Measurements from ENCODE around the gene LYSMD3.

The LYSMD3 gene

DNA sequence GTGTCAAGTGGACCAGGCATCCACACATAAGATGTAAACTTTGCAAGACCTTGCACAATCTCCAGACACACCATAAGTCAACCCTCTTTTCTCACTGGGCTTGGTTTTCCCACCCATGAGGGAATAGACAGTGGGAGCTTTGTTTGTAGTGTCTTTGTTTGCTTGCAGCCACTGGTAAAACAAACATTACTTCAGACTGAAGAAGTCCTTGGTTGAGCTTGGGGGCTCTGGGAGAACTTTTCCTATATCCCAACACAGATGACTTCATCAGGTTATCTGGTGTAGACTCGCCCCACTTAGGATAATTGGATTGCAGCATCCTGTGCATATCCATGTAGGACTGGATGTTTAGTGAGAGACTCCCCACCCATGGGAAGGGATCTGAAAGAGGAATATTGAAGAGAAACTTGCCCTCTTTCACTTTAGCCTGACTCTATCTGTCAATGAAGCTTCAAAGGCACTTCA, 17.7 kb upstream of the LYSMD3 start:
- DNase-seq (ENCODE audit: low spot score): no peak

DNA sequence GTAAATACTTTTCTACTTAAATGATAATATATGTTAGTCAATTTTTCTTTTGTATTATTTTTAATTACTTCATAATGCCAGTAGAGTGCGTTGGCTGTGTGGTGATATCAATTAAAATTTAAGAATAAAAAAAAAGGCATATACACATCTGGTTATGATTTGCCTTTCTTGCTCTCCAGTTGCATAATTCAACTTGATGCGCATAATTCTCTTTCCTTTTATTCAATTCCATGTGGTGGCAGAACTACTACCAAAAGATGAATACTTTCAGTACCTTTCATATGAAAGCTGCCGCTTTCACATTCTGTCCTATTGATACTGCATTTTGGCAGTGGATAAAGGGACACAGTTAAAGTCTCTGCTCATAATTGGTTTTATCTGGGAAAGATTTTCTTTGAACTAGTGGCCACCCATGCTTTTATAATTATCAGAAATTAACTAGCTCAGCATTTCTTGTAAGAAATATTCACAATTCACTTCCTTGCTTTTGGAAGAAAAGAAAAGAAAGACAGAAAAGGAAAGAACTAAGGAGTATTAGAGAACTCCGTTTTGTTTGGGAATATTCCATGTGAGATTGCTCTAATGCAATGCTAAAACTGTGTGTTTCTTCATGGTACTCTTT, 16.9 kb upstream of the LYSMD3 start:
- DNase-seq (ENCODE audit: low spot score): no peak

- no peak for DNase-seq (ENCODE audit: low spot score)
Measured at GRCh38 chr5:90545511-90545910, 16.1 kb upstream of the LYSMD3 start.

- DNase-seq (ENCODE audit: low spot score): no peak
Measured at GRCh38 chr5:90542827-90543519, 13.6 kb upstream of the LYSMD3 start.

DNA sequence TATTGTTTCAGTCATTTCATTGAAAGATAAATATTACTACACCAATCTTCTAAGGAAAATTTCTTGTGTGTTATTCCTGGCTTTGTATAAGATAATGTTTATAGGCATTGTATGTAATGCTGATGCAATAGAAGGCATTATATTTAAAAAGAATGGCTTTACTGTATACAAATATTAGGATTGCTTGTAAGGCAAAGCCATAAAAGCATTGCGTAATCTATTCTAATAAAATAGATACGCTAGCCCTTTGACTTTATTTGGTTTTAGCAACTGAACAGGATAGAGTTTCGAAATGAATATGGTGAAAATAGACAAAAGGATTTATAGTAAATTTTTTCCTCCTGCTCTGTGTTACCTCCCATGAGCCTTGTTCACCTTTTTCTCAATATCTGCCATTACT, 5.5 kb upstream of the LYSMD3 start:
- DNase-seq (ENCODE audit: low spot score): no peak

GRCh38 chr5:90533794-90534193, 4.4 kb upstream of the LYSMD3 start:
- DNase-seq (ENCODE audit: low spot score): no peak

DNA sequence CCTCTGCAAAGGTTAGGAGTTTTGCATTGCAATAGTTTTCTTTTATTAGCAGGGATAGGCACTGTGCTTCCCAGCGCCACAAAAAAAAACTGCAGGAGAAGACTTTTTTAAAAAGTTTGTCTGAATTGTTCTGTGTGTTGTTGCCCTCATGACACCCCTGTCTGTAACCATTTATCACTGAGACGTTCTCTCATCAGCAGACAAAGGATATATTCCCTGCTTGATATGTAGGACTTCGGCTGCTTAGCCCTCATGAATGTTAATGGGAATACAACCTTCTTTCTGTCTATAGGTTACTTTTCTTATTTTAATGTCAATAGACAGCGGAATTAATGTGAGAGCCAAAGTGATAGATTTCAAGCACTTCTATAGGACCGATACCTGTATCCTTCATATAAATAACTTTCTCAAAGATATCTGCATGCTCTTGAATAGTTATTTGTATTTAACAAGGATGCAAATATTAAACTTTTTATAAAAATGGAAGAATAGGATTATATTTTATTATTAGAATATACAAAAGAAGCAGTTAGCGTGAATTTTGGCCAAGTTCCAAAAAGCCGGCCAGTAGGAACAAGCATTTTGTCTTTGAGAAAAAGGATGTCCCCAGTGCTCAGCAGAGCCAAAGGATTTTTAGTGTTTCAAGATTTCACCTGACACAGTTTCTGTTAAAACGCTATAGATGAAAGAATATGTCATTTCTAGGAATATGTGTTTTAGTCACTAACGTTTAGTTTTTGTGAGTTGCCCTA, 1.5 kb upstream of the LYSMD3 start:
- DNase-seq (ENCODE audit: low spot score): no peak

DNA sequence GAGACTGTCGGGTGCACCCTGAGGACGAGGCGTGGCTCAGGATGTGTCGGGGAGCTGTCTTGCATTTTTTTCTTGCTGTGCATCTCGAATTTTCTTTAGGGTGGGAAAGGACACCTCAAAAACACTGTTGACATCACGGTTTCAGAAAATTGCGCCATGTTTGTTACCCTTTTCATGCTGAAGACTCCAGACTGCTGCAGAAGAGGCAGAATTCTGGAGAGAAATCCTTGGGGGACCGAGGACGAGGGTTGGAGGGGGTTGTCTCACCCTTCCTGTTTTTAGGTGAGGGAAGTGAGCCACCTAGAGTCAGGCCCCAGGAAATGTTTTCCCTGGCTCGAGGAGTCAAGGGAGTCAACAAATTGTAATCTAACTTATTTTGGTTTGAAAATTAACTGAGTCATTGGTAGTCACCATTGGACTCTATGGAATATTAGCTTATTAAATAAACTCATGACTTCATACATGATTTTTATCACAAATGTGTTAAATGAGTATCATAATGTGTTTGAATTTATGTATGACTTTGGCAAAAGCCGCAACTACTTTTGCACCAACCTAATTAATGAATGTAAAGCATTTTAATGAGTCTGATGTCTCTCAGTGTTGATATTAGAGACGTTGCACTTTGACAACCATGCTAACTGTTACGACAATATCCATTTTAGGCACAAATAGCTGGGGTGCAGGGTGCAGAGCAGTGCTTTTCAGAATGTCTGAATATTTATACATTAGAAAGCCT, 724 bp upstream of the LYSMD3 start:
- DNase-seq (ENCODE audit: low spot score): peak; percentile 72

DNA sequence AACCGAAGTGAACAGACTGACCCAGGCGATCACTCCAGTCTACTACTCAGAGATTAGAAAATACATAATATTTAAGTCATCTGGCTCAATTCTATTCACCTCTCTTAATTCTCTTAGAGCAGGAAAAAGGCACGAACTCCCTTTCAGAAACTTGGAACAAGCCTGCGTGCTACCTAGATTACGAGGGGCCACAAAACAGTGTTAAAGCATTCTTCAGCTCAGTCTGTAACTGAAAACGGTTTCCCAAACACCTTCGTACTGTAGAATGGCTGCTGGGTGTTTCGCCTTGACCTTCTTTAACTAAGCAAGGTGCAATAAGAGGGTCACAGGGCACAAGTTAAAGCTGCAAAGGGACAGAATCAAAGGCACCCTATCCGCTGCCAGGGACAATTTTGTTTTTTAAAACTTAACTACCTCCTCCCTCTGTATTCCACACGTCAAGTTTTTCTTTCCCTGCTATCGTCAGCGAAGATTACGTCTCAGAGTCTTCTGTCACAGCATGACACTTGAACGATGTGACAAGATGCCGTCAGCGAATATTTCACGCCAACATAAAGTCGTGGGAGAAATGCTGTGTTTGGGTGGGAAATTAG, 687 bp downstream of the LYSMD3 start:
- DNase-seq (ENCODE audit: low spot score): no peak

- no peak for DNase-seq (ENCODE audit: low spot score)
Measured at GRCh38 chr5:90519081-90519480, 10.3 kb downstream of the LYSMD3 start.

- no peak for DNase-seq (ENCODE audit: low spot score)
Measured at GRCh38 chr5:90518661-90519060, 10.7 kb downstream of the LYSMD3 start.

DNA sequence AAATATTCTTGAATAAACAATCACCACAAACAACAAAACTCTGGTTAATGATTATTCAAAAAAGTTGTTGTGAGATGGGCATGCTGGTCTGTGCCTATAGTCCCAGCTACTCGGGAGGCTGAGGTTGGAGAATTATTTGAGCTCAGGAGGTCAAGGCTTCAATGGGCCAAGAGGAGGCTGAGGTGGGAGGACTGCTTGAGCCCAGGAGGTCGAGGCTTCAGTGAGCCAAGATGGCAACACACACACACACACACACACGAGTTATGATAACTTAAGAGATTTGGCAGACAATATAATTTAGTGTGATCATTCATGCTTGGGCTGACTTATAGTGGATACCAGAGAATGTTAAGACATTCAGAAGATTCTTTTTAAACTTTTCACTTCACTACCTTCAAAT, 14.9 kb downstream of the LYSMD3 start:
- no peak for DNase-seq (ENCODE audit: low spot score)

GRCh38 chr5:90510438-90510837, 18.9 kb downstream of the LYSMD3 start:
- DNase-seq (ENCODE audit: low spot score): no peak

- no peak for DNase-seq (ENCODE audit: low spot score)
Measured at GRCh38 chr5:90506221-90506620, 23.2 kb downstream of the LYSMD3 start.

DNA sequence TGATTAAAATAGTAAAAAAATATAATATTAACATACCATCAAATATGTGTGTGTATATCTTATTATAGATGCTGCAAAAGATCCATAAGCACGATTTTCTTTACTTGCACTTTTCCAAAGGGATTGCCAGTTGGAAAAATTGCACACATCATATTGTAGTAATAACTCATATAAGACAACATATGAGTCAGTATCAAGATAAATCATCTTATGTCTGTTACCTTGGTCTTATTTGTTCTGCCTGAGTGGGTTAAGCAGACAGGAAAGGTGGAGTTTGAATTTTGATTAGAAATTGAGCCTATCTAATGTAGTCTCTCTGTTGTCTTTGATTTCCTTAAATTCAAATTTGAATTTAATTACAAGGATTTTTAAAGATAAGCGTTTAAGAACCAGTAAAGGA, 24.6 kb downstream of the LYSMD3 start:
- DNase-seq (ENCODE audit: low spot score): no peak

GRCh38 chr5:90503596-90503995, 25.8 kb downstream of the LYSMD3 start:
- no peak for DNase-seq (ENCODE audit: low spot score)

DNA sequence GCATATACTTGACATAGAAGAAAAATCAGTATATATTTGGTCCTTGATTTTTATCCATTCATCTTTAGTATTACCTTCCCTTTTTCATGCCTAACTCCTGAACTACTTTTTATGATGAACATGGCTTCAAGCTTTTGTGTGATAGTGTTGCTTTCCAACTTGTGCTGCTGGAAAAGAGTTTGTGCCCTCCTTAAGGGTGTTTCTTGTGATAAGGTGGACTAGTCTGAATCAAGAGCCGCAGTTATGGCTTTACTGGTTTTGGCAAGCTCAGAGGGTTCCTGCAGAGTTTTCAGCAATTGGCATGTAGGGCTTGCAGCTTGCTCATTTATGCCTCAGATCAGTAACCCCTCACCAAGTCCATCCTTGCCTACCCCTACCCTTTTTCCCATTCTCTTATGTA, 34.2 kb downstream of the LYSMD3 start:
- no peak for DNase-seq (ENCODE audit: low spot score)

GRCh38 chr5:90494043-90494442, 35.3 kb downstream of the LYSMD3 start:
- no peak for DNase-seq (ENCODE audit: low spot score)

GRCh38 chr5:90488791-90489190, 40.6 kb downstream of the LYSMD3 start:
- no peak for DNase-seq (ENCODE audit: low spot score)

- DNase-seq (ENCODE audit: low spot score): no peak
Measured at GRCh38 chr5:90484540-90484939, 44.8 kb downstream of the LYSMD3 start.

GRCh38 chr5:90483206-90483605, 46.2 kb downstream of the LYSMD3 start:
- no peak for DNase-seq (ENCODE audit: low spot score)

GRCh38 chr5:90480699-90481098, 48.7 kb downstream of the LYSMD3 start:
- no peak for DNase-seq (ENCODE audit: low spot score)
